Sigmoid colon (tissue), 4 donors: ENCODE results near the gene TERF2IP.

Experiments
- EP300 ChIP-seq, 4 donors: sonication (generic); formaldehyde crosslinking; IDR thresholded peaks; one replicate each; pipeline ENCODE4 v1.6.1; 2017; ENCODE audit warnings: antibody characterized with exemption in 4 of 4
- POLR2AphosphoS5 ChIP-seq, 4 donors: sonication (generic); formaldehyde crosslinking; IDR thresholded peaks; one replicate each; pipeline ENCODE4 v1.6.1; 2017; ENCODE audit warnings: antibody characterized with exemption in 4 of 4
- TF ChIP-seq, protein P1 (sequence below), 4 experiments: fragments of 450-650 bp in 3 of 4; fragments of 200-600 bp in 1 of 4; IDR thresholded peaks; one replicate each; pipeline ENCODE4 v1.5.1; 2016 to 2019; ENCODE audit warnings: antibody characterized with exemption in 4 of 4, mild to moderate bottlenecking in 3 of 4, moderate library complexity in 2 of 4

GRCh38 chr16:75635036-75635435 is 12.5 kb upstream of the TERF2IP start:
- TF ChIP-seq, protein P1, sequence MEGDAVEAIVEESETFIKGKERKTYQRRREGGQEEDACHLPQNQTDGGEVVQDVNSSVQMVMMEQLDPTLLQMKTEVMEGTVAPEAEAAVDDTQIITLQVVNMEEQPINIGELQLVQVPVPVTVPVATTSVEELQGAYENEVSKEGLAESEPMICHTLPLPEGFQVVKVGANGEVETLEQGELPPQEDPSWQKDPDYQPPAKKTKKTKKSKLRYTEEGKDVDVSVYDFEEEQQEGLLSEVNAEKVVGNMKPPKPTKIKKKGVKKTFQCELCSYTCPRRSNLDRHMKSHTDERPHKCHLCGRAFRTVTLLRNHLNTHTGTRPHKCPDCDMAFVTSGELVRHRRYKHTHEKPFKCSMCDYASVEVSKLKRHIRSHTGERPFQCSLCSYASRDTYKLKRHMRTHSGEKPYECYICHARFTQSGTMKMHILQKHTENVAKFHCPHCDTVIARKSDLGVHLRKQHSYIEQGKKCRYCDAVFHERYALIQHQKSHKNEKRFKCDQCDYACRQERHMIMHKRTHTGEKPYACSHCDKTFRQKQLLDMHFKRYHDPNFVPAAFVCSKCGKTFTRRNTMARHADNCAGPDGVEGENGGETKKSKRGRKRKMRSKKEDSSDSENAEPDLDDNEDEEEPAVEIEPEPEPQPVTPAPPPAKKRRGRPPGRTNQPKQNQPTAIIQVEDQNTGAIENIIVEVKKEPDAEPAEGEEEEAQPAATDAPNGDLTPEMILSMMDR (IDR thresholded peaks at IDR 0.05): no peak
- TF ChIP-seq POLR2AphosphoS5 (IDR thresholded peaks at IDR 0.05): no peak
- no peak for TF ChIP-seq EP300 (IDR thresholded peaks at IDR 0.05)
